Measurements from ENCODE around the gene MAPKAPK2.

MAPKAPK2 gene

DNA sequence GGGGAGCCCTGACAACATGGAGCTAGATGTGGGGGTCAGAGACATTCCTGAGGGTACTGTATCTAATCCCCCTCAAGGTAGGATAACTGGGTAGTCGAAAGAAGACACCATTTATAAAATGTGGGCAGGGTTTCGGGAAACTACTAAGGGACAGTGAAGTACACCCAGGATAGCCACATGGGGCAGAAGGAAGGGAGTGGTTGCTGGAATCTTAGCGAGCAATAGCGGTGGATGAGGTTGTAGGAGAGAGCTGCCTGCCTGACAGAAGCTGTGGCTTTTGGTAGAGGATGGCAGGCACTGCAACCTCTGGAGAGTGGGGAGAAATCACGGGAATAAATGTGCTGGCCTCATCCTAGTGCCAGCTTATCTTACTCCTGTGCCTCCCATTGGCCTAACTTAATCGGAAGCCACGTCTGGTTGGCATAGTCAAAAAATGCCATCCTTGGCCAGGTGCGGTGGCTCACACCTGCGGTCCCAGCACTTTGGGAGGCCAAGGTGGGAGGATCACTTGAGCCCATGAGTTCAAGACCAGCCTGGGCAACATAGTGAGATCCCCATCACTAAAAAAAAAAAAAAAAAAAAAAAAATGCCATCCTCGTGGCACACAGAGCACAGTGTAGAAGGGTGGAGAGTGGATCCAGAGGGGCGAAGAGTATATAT, 23.4 kb upstream of the MAPKAPK2 start:
- no peak for DNase-seq

DNA sequence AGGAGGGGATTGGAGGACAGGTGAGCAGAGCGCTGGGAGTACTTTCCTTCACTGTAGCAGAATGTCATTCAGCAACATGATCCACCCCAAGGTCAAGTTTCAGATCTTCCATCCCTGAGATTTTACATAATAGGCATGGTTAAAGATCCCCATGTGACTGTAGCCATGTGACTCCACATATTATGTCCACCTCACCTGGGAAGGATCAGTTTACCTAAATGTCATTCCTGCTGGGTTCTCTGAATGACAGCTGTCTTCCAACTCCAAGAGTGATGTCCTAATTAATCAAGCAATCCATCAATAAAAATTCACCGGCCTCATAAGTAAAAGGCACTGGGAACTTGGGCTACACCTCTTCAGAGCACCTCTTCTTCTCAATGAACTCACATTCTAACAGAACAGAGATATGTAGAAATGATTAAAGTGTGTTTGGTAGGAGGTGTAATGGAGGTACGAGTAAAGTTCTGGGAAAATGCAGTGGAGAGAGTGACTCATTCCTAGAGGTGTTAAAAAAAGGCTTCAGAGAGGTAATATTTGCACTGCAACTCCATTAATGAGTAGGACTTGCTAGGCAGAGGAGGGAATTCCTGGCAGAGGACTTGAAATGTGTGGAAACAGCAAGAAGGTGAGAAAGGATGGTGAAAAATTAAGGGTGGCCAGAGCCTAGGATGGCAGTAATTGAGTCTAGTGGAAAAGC, 22.2 kb upstream of the MAPKAPK2 start:
- DNase-seq: no peak

DNA sequence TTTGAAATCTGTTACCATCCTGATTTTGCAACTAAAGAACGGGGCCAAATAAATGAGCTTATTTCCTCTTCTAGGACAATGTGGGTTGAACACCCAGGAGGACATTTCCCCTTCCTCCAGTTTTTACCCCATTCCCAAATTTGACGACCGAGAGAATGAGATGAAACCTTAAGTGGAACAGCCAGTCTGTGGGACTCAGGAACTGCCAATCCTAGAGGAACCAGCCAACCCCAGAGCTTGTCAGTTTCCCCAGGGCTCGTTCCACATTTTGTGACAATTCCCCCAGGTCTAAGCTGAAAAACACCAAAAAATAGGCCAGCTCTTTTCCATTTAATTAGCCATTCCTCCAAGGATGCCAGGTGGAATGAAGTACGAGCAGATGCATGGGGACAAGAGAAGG, 21.3 kb upstream of the MAPKAPK2 start:
- DNase-seq: no peak

DNA sequence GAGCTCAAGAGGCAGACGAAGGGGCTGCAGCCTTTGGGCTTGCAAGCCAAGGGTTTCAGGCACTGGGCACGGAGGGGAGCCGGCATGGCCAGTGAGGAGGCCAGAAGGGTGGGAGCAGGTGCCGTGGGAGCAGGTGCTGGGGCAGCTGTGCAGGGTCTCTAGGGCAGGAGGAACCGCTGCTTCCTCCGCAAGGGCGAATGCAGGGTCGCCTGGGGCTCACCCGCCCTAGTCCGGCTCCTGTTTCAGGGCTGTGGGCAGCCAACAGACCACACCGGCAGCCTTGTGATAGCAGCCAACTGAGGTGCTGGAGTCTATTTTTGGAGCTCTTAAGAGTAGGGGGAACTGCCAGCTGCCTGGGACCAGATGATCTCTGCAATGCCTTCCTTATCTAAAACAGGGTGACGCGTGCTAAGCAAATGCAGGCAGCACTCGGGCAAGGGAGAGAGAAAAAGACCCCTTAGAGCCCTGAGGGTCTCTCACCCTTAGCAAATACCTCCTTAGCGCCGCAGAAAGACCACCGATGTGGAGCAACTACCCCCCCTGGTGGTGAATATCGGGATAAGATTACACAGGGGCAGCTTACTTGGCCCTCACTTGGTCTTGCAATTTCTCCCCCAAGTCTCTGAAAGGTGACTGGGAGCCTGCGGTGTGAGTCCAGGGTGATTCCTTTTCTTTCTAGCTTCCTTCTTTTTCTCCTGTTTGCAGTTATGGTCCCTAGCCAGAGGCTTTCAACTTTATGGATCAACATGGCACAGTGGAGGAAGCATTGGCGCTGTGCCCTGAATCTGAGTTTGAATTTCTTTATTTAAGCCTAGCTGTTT, 20.7 kb upstream of the MAPKAPK2 start:
- DNase-seq: peak; percentile 69

DNA sequence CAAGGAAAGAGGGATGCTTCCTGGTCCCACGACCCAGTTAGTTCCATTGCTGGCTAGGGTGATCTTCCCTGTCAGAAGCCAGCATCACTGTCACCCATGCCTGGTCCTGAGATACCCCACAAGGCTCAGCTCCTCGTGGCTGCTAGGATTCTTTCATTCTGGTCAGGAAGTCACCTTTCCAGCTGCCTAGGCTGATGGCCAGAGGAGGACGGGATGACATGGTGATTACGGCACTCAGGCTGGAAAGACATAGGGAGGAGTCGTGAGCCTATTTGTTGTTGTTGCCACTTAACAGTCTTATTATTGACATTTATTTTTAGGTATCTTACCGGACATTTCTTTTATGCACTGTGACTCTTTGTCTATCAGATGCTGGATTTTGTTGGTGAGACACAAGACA, 20.0 kb upstream of the MAPKAPK2 start:
- DNase-seq: no peak

DNA sequence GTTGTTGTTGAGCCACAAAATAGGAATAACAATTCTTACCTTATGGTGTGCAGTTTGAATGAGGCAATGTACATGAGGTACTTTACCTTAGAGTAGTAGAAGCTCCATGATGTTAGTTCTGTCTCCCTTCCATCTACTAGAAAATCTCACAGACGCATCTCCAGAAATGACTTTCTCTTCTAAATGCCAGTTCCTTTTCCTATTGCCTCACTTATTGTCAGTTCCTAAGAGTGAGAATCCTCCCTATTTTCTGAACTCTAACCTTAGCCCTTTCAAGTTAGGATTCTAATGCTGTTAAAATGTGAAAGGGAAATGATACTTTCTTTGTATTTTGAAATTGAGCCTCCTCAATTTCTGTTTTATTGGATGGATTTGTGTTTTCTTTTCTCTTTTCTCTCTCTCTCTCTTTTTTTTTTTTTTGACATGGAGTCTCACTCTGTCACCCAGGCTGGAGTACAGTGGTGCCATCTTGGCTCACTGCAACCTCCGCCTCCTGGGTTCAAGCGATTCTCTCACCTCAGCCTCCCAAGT, 18.6 kb upstream of the MAPKAPK2 start:
- DNase-seq: no peak

DNA sequence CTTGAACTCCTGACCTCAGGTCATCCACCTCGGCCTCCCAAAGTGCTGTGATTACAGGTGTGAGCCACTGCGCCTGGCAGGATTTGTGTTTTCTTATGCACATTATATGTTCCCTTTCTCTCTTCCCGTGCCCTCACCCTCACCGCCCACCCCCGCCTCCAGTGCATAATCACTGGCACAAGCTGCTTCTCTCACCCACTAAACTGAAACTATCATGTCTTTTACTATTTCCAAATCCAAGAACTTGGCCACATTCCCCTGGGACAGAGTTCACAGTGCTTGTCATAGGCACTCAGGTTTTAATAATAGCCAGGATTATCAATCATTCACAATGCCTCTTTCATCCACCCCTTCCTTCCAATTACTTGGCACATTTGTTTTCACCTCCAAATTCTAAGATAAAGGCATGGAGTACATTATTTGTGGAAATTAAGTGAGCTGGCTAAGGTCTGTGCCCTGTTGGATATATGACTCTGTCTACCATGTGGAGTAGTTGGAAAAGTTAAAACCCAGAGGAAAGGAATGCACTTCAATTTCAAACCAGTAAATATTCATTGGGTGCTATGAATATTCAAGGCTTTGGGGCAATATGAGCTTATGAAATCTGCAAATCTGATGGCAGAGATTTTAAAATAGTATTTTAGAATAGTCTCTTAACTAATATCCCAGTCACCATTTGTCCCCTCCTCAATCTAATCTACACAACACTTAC, 17.6 kb upstream of the MAPKAPK2 start:
- DNase-seq: no peak

DNA sequence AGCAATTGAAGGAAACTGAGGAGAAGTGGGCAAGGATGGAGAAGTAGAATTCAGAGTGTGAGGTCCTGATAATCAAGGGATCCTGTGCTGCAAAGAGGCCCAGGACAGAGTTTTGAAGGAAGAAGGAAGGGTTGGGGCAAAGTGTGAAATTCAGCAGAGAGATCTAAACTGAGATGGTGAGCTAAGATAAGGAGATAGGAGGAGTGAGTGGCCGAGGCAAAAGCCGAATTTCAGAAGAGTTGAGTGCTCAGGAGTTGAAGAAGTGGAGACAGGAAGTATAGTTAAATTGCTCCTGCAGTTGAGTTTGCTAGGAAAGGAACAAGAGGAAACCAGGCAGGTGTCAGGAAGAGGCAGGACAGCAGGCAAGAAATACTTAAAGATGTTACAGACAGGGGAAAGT, 16.4 kb upstream of the MAPKAPK2 start:
- DNase-seq: no peak

DNA sequence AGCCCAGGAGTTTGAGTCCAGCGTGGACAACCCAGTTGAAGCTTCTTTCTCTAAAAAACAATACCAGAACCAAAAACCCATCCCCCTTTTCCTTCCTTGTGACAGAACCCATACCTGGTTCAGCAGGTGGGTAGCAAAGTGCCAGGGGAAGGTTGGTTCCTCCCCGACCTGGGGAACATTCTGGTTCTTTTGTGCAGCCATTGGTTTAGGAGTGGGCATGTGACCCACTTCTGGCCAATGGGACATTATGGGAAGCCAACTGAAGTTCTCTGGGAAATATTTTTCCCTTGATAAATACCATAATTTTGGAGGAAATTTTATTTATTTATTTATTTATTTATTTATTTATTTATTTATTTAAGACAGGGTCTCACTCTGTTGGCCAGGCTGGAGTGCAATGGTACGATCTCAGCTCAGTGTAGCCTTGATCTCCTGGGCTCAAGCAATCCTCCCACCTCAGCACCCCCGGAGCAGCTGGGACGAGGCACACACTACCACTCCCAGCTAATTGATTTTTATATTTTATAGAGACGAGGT, 15.8 kb upstream of the MAPKAPK2 start:
- no peak for DNase-seq

DNA sequence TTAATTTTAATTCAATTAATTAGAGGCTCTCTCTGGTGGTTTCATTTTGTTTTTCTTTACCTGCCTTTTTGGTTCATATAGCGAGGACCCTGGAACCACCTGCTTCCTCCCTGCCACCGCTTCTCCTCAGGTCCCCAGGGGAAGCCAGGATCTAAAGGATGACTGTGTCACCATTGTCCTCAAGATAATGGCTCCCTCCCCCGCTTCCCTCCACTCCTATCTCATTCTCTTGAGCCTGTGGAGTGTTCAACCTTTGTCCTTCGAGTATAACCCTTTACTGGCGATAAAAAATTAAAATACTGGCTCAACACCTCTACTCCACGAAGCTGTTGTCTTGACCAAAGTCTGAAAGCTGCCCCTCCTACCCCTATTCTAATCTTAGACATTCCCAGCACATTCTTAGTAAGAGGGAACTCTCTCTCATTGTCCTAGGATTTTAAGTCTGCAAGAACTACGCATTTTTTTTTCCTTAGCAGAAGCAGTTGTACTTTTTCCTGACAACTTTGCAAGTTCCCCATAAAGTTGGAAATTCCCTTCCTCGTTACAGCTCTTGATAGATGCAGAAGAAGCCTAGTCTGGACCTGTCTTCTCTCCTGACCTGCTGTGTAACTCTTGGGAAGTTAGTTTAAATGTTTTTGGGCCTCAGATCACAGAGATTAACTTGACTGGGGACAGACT, 12.6 kb upstream of the MAPKAPK2 start:
- DNase-seq: no peak

DNA sequence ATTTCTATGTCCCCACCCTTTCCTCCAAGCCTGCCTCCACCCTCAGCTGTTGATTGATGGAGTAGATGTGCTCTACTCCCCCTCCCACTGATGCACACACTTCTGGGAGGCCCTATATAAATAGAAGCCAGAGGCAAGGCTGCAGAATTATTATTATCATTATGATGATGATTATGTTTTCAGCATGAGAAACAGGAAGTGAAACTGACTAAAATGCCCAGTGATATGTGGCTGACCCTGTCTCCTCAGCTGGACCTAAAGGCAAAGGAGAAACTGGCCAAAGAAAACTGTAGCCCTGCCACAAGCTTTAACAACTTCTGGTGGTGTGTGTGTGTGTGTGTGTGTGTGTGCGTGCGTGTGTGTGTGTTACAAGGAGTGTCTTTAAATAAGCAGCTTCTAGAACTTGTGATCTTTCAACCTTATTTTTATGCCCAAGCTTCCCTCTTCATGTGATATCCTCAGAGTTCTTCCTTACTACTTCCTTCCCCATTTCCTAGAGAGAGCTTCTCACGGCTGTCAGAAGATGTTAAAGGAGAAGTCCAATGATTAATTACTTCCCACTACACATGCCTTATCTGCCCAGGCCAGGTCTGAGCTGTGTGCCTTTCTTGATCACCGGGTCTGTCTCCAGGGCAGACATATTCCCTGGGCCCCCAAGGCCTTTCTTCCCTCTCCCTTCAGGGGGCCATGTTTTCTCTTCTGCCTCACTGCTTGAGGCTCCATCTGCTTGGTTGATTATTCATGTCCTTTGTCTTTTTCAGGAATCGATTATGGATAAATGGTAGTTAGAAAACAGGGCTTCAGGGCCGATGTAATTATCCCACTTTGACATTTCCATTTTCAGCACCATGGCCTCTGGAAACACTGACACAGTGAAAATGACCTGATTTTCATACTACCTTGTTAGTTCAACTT, 11.6 kb upstream of the MAPKAPK2 start:
- DNase-seq: no peak

DNA sequence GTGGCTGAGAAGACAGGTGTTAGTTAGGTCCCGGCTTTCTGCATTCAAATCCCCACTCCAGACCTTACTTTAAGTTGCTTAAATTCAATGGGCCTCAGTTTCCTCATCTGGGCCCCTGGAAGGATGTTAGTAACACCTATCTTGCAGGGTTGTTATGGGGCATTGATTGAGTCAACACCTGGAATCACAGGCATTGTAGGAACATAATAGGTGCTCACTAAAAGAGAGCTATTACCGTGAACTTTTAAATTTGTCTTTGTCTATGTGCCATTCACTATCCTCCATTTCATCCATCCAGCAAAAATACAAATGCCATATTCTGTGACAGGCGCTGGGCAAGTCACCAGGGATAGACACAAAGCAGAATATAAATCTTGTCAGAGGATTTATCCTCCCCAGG, 10.5 kb upstream of the MAPKAPK2 start:
- DNase-seq: no peak

DNA sequence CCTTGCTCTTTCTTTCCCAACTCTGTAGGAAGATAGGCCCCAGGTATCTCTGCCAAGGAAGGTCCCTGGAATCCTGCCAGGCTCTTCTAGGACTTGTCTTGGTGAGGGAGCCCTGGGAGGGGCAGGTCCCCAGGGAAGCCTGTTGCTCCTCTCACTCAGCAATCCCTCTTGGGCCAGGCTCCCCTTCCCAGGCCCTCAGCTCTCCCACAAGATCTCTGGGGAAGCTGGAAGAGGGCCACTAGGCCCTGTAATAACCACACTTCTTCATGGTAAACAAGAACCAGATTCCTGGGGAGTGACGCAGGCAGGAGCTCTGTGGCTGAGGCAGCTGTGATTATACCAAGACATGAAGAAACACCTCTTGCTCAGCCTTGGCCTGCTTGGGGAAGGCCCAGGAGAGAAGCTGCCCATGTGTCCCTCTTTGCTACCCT, 9.9 kb upstream of the MAPKAPK2 start:
- no peak for DNase-seq

DNA sequence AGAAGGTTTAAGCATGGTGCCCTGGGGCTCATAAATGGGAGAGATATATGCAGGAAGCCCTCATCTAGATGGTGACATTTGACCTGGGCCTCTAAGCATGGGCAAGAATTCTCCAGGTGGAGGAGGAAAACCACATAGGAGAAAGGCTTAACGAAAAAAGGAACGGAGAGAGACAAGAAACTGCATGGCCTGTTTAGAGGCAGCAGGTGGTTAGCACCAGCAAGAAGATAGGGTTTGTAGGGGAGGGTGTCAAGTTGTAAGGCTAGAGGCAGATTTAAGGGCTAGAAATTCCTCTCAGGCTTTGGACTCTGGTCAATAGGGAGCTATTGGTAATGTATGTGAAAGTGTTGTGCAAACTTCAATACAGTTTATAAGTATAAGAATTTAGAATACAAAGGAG, 8.2 kb upstream of the MAPKAPK2 start:
- no peak for DNase-seq

DNA sequence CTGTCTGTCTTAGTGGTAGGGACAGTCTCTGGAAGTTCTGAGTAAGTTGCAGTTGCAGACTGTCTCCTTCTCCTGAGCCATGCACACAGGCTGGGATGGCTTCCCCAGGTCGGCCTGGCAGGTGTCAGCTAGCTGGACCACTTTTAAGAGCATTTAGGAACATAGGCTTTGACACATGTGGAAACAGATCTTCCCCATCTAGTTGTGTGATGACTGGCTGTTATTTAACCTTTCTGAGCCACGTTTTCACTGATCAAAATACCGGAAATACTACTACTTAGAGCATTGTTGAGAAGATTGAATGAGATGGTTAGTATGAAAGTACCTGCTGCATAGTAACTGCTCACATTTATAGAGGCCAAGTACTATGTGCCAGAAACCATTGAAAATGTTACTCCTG, 6.2 kb upstream of the MAPKAPK2 start:
- no peak for DNase-seq

DNA sequence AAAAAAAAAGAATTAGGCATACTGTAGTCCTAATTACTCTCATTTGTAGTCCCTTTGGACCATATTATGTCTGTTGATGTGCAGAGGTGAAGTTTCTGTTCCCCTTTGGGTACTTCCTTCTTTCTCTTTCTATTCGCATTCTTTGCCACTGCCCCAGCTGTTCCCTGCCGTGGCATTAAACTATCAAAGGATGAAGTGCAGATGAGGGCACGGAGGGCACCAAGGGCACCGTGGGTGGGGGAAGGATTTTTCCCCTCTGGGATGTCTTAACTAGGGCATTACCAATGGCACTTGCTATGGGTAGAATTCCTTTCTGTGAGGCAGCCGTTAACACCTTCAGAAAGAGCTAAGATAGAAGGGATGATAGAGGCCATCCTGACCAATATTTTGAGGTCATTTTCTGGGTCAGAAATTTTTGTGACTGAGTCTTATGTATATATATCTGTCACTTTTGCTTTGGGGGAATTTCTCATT, 4.9 kb upstream of the MAPKAPK2 start:
- no peak for DNase-seq

DNA sequence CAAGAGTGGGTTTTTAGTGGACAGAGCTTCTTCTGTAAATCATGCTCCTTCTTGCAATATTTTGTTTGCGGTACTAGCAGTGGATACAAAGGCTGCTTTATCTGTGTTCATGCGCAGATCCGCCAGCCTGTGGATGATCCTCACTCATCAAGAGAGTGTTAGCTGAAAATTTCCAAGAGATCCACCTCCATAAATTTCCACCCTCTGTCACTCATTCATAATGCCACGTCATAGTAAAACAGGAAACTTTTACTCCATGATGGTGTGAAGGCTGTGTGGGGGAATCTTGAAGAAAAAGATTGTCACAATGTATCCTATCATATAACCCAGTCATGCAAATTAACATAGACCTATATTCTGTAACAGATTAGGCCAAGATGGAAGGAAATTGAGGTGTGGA, 4.4 kb upstream of the MAPKAPK2 start:
- no peak for DNase-seq

DNA sequence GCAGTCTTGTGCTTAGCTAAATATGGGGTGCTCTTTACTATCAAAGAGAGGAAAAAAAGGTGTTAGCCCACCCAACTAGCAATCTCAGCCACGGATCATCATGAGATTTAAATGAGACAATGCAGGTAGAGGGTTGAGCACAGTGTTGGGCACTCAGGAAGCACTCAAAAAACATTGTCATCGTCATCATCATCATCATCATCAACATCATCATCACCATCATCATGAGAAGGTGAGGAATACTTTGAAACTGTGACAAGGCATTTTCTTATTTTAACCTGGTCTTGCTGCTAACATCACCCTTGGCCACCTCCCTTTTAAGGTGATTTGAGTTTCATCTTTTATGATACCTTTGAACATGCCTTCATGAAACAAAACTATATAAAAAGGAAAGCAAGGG, 3.3 kb upstream of the MAPKAPK2 start:
- DNase-seq: no peak

DNA sequence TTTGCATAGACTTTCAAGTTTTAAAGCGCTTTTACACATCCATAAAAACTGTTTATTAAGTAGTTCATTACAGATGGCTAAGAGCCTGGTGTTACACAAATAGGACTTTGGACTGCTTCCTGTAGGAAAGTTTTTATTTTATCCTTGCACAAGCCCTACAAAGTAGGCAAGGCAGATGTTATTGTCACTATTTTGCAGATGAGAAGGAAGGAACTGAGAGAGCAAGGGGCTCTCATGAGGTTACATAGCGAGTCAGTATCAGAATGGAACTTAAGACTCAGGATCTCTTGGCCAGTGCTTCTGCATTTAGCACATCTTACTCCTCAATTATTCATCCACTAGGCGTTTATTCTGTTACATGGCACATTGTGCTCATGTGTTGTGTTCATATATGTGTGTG, 2.6 kb upstream of the MAPKAPK2 start:
- DNase-seq: no peak

DNA sequence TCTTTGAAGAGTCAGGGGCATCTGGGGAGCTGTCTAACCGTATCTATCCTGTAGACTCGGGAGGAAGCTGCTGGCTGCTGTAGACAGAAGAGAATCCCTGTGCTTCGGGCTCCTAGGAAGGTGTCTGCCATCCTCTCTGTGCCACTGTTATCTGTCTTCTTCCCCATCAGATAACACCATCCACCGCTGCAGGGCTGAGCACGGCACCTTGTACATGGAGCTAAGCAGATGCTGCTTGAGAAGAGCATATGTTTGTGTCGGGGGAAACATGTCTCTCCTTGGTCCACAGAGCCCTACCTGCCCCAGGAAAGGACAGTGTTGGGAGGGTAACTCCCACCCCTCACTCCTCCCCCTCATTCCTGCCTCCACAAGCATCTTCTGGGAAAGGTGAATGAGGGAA, 1.4 kb upstream of the MAPKAPK2 start:
- DNase-seq: no peak

DNA sequence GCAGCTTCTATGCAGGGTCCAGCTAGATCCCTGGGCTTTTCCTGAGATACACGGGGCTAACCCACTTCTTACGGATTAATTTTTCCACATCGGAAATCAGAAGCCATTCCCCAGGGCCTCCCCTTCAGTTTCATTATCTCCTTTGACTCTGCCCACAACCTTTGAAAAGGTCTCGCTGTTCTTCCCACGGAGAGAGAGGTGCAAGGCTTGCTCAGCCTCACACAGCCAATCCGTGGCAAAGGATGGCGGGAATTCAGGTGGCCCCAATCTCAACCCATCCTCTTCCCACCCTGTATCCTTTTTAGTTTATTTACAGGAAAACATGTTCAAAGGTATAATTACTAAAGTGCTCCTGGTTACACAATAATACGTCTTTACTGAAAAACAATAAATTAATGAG, 702 bp upstream of the MAPKAPK2 start:
- DNase-seq: no peak
